ENCODE data around the gene TNFRSF14. TPM values are rescaled to one million over a fixed set of nuclear protein-coding genes. Genes with fewer than 3 reads are reported as not detected.
A peak's percentile ranks its signal among the peaks of the same experiment; 100 is the strongest.

The TNFRSF14 gene
- total and polyA plus RNA-seq, 2 of the 13 experiments (the other 11 are each of a cell fraction or from before 2014, with no cell fraction given) = 11.9 to 49.9 TPM

- TF ChIP-seq BCL6 (CRISPR knock-in tag; IDR thresholded peaks at IDR 0.05) = no peak
- no peak for TF ChIP-seq HMGXB3 (CRISPR knock-in tag; IDR thresholded peaks at IDR 0.05; ENCODE audit: borderline replicate concordance)
- TF ChIP-seq ZNF34 (CRISPR knock-in tag; IDR thresholded peaks at IDR 0.05; ENCODE audit: borderline replicate concordance) = no peak
- TF ChIP-seq ZNF878 (CRISPR knock-in tag; IDR thresholded peaks at IDR 0.05) = 0 out of 2 replicates have a peak, but pooled peaks have one; percentile 39
- TF ChIP-seq YEATS4 (CRISPR knock-in tag; IDR thresholded peaks at IDR 0.05; ENCODE audit: borderline replicate concordance) = peak; percentile 54; the same call in 1 of the 2 replicates
- no peak for TF ChIP-seq TIGD3 (CRISPR knock-in tag; IDR thresholded peaks at IDR 0.05; ENCODE audit: borderline replicate concordance)
- TF ChIP-seq KLF15 (CRISPR knock-in tag; IDR thresholded peaks at IDR 0.05; ENCODE audit: borderline replicate concordance) = peak; percentile 71; the same call in 1 of the 2 replicates
- no peak for TF ChIP-seq SIX1 (CRISPR knock-in tag; IDR thresholded peaks at IDR 0.05; ENCODE audit: borderline replicate concordance)
- TF ChIP-seq THAP9 (CRISPR knock-in tag; IDR thresholded peaks at IDR 0.05; ENCODE audit: borderline replicate concordance) = no peak
- no peak for TF ChIP-seq MEF2D (CRISPR knock-in tag; IDR thresholded peaks at IDR 0.05)
- no peak for TF ChIP-seq ZFAT (CRISPR knock-in tag; conservative IDR thresholded peaks at IDR 0.05)
- TF ChIP-seq ZNF589 (CRISPR knock-in tag; conservative IDR thresholded peaks at IDR 0.05) = peak; percentile 55; the same call in 1 of the 2 replicates
- TF ChIP-seq AGO2 (optimal IDR thresholded peaks at IDR 0.05; ENCODE audit: low read depth, low read length) = peak; percentile 41
- TF ChIP-seq ZNF605 (CRISPR knock-in tag; IDR thresholded peaks at IDR 0.05) = no peak
- TF ChIP-seq PATZ1 (CRISPR knock-in tag; IDR thresholded peaks at IDR 0.05) = peak; percentile 89
- TF ChIP-seq THAP11 (CRISPR knock-in tag; IDR thresholded peaks at IDR 0.05) = peak; percentile 51
- TF ChIP-seq ZNF235 (CRISPR knock-in tag; IDR thresholded peaks at IDR 0.05; ENCODE audit: borderline replicate concordance) = no peak
- no peak; the same call in 1 of the 2 replicates for TF ChIP-seq ETV6 (CRISPR knock-in tag; conservative IDR thresholded peaks at IDR 0.05)
Measured at GRCh38 chr1:2546515-2547209, 9.5 kb upstream of the TNFRSF14 start (continued).

Data from HepG2 (cell line).